Activated CD4-positive, CD25-positive, alpha-beta regulatory T cell treated with anti-CD3 and anti-CD28 coated beads, Interleukin-2, amount 50 U/mL, for 16 hours (primary cell): ENCODE measurements around the gene ZNF556.
A peak's percentile ranks its signal among the peaks of the same experiment; 100 is the strongest.

Experiments
- DNase-seq: peaks from one replicate; pipeline ENCODE4 v3.0.0-alpha.2; 2020; ENCODE audit warnings: low read depth, low spot score

The ZNF556 gene

GRCh38 chr19:2867025-2867991 lies at the start of gene ZNF556:
Gene ZNF556 (plus strand): TSS chr19:2867335. CDS start chr19:2867422, 87 bp downstream.
- no peak for DNase-seq

GRCh38 chr19:2819540-2820111 lies 47.5 kb upstream of the ZNF556 start, which contains the start of gene ZNF554:
Gene ZNF554 (plus strand): TSS chr19:2819868. CDS start chr19:2820072, 204 bp downstream.
- peak; percentile 95 for DNase-seq

- DNase-seq: no peak
These were observed 46.9 kb upstream of the ZNF556 start for GRCh38 chr19:2820112-2820702.

- no peak for DNase-seq
These were observed 44.3 kb upstream of the ZNF556 start for GRCh38 chr19:2822846-2823245.

GRCh38 chr19:2823646-2824045 lies 43.5 kb upstream of the ZNF556 start:
- no peak for DNase-seq

GRCh38 chr19:2824129-2824528 lies 43.0 kb upstream of the ZNF556 start:
- DNase-seq: no peak

GRCh38 chr19:2827022-2827421 lies 40.1 kb upstream of the ZNF556 start:
- DNase-seq: no peak

- no peak for DNase-seq
These were observed 39.2 kb upstream of the ZNF556 start for GRCh38 chr19:2827840-2828489.

GRCh38 chr19:2834294-2834871 lies 32.8 kb upstream of the ZNF556 start:
- DNase-seq: no peak

GRCh38 chr19:2837430-2837829 lies 29.7 kb upstream of the ZNF556 start:
- DNase-seq: no peak

- peak; percentile 98 for DNase-seq
These were observed 26.0 kb upstream of the ZNF556 start, which contains the start of gene ZNF555 for GRCh38 chr19:2840794-2841791. Gene ZNF555 (plus strand): TSS chr19:2841475. CDS start chr19:2841573, 98 bp downstream.

GRCh38 chr19:2841855-2842574 lies 25.1 kb upstream of the ZNF556 start:
- DNase-seq: no peak

- no peak for DNase-seq
These were observed 22.0 kb upstream of the ZNF556 start for GRCh38 chr19:2845107-2845506.

- DNase-seq: no peak
These were observed 20.8 kb upstream of the ZNF556 start for GRCh38 chr19:2846180-2846894.

GRCh38 chr19:2847507-2847906 lies 19.6 kb upstream of the ZNF556 start:
- DNase-seq: no peak

- no peak for DNase-seq
These were observed 18.5 kb upstream of the ZNF556 start for GRCh38 chr19:2848616-2849015.

- DNase-seq: no peak
These were observed 16.7 kb upstream of the ZNF556 start for GRCh38 chr19:2850256-2850925.

GRCh38 chr19:2852598-2852997 lies 14.5 kb upstream of the ZNF556 start:
- no peak for DNase-seq
